HG02840 (cell line): Measurements from ENCODE around the gene SOS2.
"Not testable (repeated sequence)": the region's sequence is repeated elsewhere in the genome, so short reads cannot be mapped to it uniquely, and the experiment has no call there.

Source experiments
- ATAC-seq: cut with Tn5 transposase; IDR thresholded peaks from one replicate; pipeline ENCODE4 v1.9.1; 2021; ENCODE audit warnings: mild to moderate bottlenecking, moderate library complexity, moderate number of reproducible peaks; ENCODE audit not compliant: unreplicated experiment, low FRiP score

Gene SOS2

GRCh38 chr14:50229681-50230080 is 1.7 kb downstream of the SOS2 start:
- no peak for ATAC-seq

- ATAC-seq: no peak
These were observed 3.1 kb downstream of the SOS2 start for GRCh38 chr14:50228313-50228712.

- no peak for ATAC-seq
These were observed 5.4 kb downstream of the SOS2 start for GRCh38 chr14:50225974-50226297.

GRCh38 chr14:50225067-50225973 is 6.1 kb downstream of the SOS2 start:
- no peak for ATAC-seq

- no peak for ATAC-seq
These were observed 9.2 kb downstream of the SOS2 start for GRCh38 chr14:50222055-50222613.

GRCh38 chr14:50218501-50218900 is 12.9 kb downstream of the SOS2 start:
- no peak for ATAC-seq

- ATAC-seq: no peak
These were observed 16.0 kb downstream of the SOS2 start for GRCh38 chr14:50215416-50215815.

- ATAC-seq: no peak
These were observed 17.6 kb downstream of the SOS2 start for GRCh38 chr14:50213795-50214194.

- ATAC-seq: no peak
These were observed 18.7 kb downstream of the SOS2 start for GRCh38 chr14:50212726-50213125.

- ATAC-seq: no peak
These were observed 21.3 kb downstream of the SOS2 start for GRCh38 chr14:50210074-50210473.

- ATAC-seq: no peak
These were observed 32.9 kb downstream of the SOS2 start for GRCh38 chr14:50198499-50198898.

GRCh38 chr14:50191499-50191898 is 39.9 kb downstream of the SOS2 start:
- no peak for ATAC-seq

- ATAC-seq: no peak
These were observed 45.3 kb downstream of the SOS2 start for GRCh38 chr14:50186107-50186506.

GRCh38 chr14:50173891-50174290 is 57.5 kb downstream of the SOS2 start:
- ATAC-seq: no peak

- ATAC-seq: no peak
These were observed 59.5 kb downstream of the SOS2 start for GRCh38 chr14:50171895-50172294.

- not testable (repeated sequence) for ATAC-seq
These were observed 64.0 kb downstream of the SOS2 start for GRCh38 chr14:50167381-50167780.

GRCh38 chr14:50156111-50156510 is 75.3 kb downstream of the SOS2 start:
- no peak for ATAC-seq

GRCh38 chr14:50148799-50149198 is 82.6 kb downstream of the SOS2 start:
- ATAC-seq: no peak

- no peak for ATAC-seq
These were observed 92.2 kb downstream of the SOS2 start for GRCh38 chr14:50139192-50139591.

- ATAC-seq: no peak
These were observed 103.6 kb downstream of the SOS2 start for GRCh38 chr14:50127802-50128201.

- ATAC-seq: no peak
These were observed 108.3 kb downstream of the SOS2 start for GRCh38 chr14:50123062-50123461.

GRCh38 chr14:50122291-50122690 is 109.1 kb downstream of the SOS2 start:
- no peak for ATAC-seq
